Middle frontal gyrus (tissue), 1 donor: ENCODE results near the gene RCOR1.

ENCODE experiments used
- DNase-seq: peaks from one replicate; pipeline ENCODE4 v3.0.0-alpha.2; 2015; ENCODE audit warnings: low spot score; ENCODE audit errors: extremely low spot score

RCOR1 gene

GRCh38 chr14:102774391-102775153, 182.1 kb downstream of the RCOR1 start:
- DNase-seq, result peak; percentile 36

- DNase-seq, result no peak
These were observed 183.7 kb downstream of the RCOR1 start for GRCh38 chr14:102775855-102776760.

GRCh38 chr14:102776761-102777710, 184.6 kb downstream of the RCOR1 start, which contains the start of gene TRAF3:
Gene TRAF3, plus strand, starts transcription at chr14:102777449. Its CDS starts 92,753 bp downstream, at chr14:102870202.
- DNase-seq, result peak; percentile 46

GRCh38 chr14:102777711-102778337, 185.4 kb downstream of the RCOR1 start:
- no peak for DNase-seq

GRCh38 chr14:102778338-102779083, 186.1 kb downstream of the RCOR1 start:
- DNase-seq, result peak; percentile 5

GRCh38 chr14:102779084-102779462, 186.6 kb downstream of the RCOR1 start:
- no peak for DNase-seq

GRCh38 chr14:102779574-102780315, 187.3 kb downstream of the RCOR1 start:
- DNase-seq, result no peak
